ENCODE measurements around the gene MICB.

Gene MICB

GRCh38 chr6:31546339-31546957 is 48.5 kb downstream of the MICB start, which contains the start of gene ATP6V1G2:
TSS of gene ATP6V1G2 (minus strand) at chr6:31546608. CDS start at chr6:31546559, 49 bp downstream.
- Histone ChIP-seq H3K18ac (ENCODE audit: low read depth in 1 of 2, low read length in 2 of 2) (peak within 1 kb of the TSS in 1 of 2 experiments; percentile 12), H3K27ac (ENCODE audit: low read length, poor library complexity, severe bottlenecking) (peak within 1 kb of the TSS; percentile 75), H3K79me1 (replicated peaks; ENCODE audit: low read length, poor library complexity, severe bottlenecking) (peaks cover 35% of the 10 kb centered on the region), H3K9ac (ENCODE audit: low read length) (peak within 1 kb of the TSS; percentile 95), H4K91ac (ENCODE audit: low read length) (peak within 1 kb of the TSS; percentile 4), H3K4me3 (ENCODE audit: insufficient read depth in 1 of 2, low read depth in 1 of 2, low read length in 2 of 2) (peak within 1 kb of the TSS; percentile 44 to 77), H3K27me3 (ENCODE audit: control insufficient read depth in 1 of 2, insufficient read depth in 1 of 2, low read length in 2 of 2) (no peaks in the 10 kb centered on the region), H2BK120ac (ENCODE audit: low read depth, low read length) (no peak within 1 kb of the TSS), H2AK5ac (ENCODE audit: low read length, severe bottlenecking) (peak within 1 kb of the TSS; percentile 41), H2BK5ac (ENCODE audit: low read depth, low read length, poor library complexity, severe bottlenecking) (no peak within 1 kb of the TSS), H2BK12ac (ENCODE audit: low read length in 2 of 2) (peak within 1 kb of the TSS; percentile 9 to 31), H3K23ac (ENCODE audit: low read length in 2 of 2) (no peak within 1 kb of the TSS), H3K9me3 (ENCODE audit: control insufficient read depth, low read length) (no peaks in the 10 kb centered on the region), H2BK15ac (ENCODE audit: low read depth, poor library complexity, severe bottlenecking) (no peak within 1 kb of the TSS), H3K4ac (ENCODE audit: low read depth in 1 of 2, low read length in 2 of 2) (peak within 1 kb of the TSS in 1 of 2 experiments; percentile 56), H3K36me3 (ENCODE audit: control insufficient read depth in 1 of 2, insufficient read depth in 2 of 2, low read depth in 1 of 2, low read length in 2 of 2) (peaks cover 16 to 34% of the 10 kb centered on the region in 2 experiments), H4K8ac (ENCODE audit: low read length) (peak within 1 kb of the TSS; percentile 75), H2AFZ (ENCODE audit: low read depth, low read length) (no peak within 1 kb of the TSS), H3K4me1 (ENCODE audit: control insufficient read depth, insufficient read depth, low read depth, low read length) (peaks cover 17% of the 10 kb centered on the region), H3K4me2 (ENCODE audit: low read length, poor library complexity, severe bottlenecking) (peak within 1 kb of the TSS; percentile 82), H3K14ac (ENCODE audit: low read length in 2 of 2) (no peak within 1 kb of the TSS)
- 7% methylated on average over 11 of the region's 11 CpGs for WGBS
- DNase-seq = peak; percentile 92

- H3K9me3 ChIP-seq (ENCODE audit: control insufficient read depth, low read length) = no peaks in the 10 kb centered on the region
- H4K8ac ChIP-seq (ENCODE audit: low read length) = peak within 1 kb of the TSS; percentile 98
- H2BK12ac ChIP-seq (ENCODE audit: low read length in 2 of 2) = peak within 1 kb of the TSS; percentile 57 to 75
- peaks cover 17% of the 10 kb centered on the region for H3K4me1 ChIP-seq (ENCODE audit: control insufficient read depth, insufficient read depth, low read depth, low read length)
- H3K27ac ChIP-seq (ENCODE audit: low read length, poor library complexity, severe bottlenecking) = peak within 1 kb of the TSS; percentile 75
- under 1% methylated on average over 17 of the region's 25 CpGs for WGBS
- H4K91ac ChIP-seq (ENCODE audit: low read length) = peak within 1 kb of the TSS; percentile 96
- H3K9ac ChIP-seq (ENCODE audit: low read length) = peak within 1 kb of the TSS; percentile 95
- peak within 1 kb of the TSS; percentile 44 to 77 for H3K4me3 ChIP-seq (ENCODE audit: insufficient read depth in 1 of 2, low read depth in 1 of 2, low read length in 2 of 2)
- H3K18ac ChIP-seq (ENCODE audit: low read depth in 1 of 2, low read length in 2 of 2) = peak within 1 kb of the TSS; percentile 52 to 55
- H2AFZ ChIP-seq (ENCODE audit: low read depth, low read length) = no peak within 1 kb of the TSS
- peak within 1 kb of the TSS; percentile 5 to 92 for H3K4ac ChIP-seq (ENCODE audit: low read depth in 1 of 2, low read length in 2 of 2)
- no peak within 1 kb of the TSS for H3K14ac ChIP-seq (ENCODE audit: low read length in 2 of 2)
- H3K23ac ChIP-seq (ENCODE audit: low read length in 2 of 2) = no peak within 1 kb of the TSS
- H3K36me3 ChIP-seq (ENCODE audit: control insufficient read depth in 1 of 2, insufficient read depth in 2 of 2, low read depth in 1 of 2, low read length in 2 of 2) = peaks cover 21 to 34% of the 10 kb centered on the region in 2 experiments
- H2AK5ac ChIP-seq (ENCODE audit: low read length, severe bottlenecking) = peak within 1 kb of the TSS; percentile 54
- H3K27me3 ChIP-seq (ENCODE audit: control insufficient read depth in 1 of 2, insufficient read depth in 1 of 2, low read length in 2 of 2) = no peaks in the 10 kb centered on the region
- no peak within 1 kb of the TSS for H2BK5ac ChIP-seq (ENCODE audit: low read depth, low read length, poor library complexity, severe bottlenecking)
- peak within 1 kb of the TSS; percentile 82 for H3K4me2 ChIP-seq (ENCODE audit: low read length, poor library complexity, severe bottlenecking)
- peak within 1 kb of the TSS; percentile 52 for H2BK120ac ChIP-seq (ENCODE audit: low read depth, low read length)
- DNase-seq = peak; percentile 98
- H2BK15ac ChIP-seq (ENCODE audit: low read depth, poor library complexity, severe bottlenecking) = peak within 1 kb of the TSS; percentile 60
- peaks cover 35% of the 10 kb centered on the region for H3K79me1 ChIP-seq (replicated peaks; ENCODE audit: low read length, poor library complexity, severe bottlenecking)
Measured at GRCh38 chr6:31546958-31547726, 49.2 kb downstream of the MICB start, which contains the start of gene NFKBIL1. TSS of gene NFKBIL1 (plus strand) at chr6:31547608. CDS start at chr6:31547695, 87 bp downstream.

- H3K23ac ChIP-seq (ENCODE audit: low read length in 2 of 2) = no peak overlapping the region
- H3K36me3 ChIP-seq (ENCODE audit: control insufficient read depth in 1 of 2, insufficient read depth in 2 of 2, low read depth in 1 of 2, low read length in 2 of 2) = peaks cover 22 to 34% of the 10 kb centered on the region in 2 experiments
- H3K4ac ChIP-seq (ENCODE audit: low read depth in 1 of 2, low read length in 2 of 2) = peak overlapping the region; percentile 5 to 92
- peak overlapping the region; percentile 54 for H2AK5ac ChIP-seq (ENCODE audit: low read length, severe bottlenecking)
- H3K9me3 ChIP-seq (ENCODE audit: control insufficient read depth, low read length) = no peaks in the 10 kb centered on the region
- H3K9ac ChIP-seq (ENCODE audit: low read length) = peak overlapping the region; percentile 95
- peak overlapping the region; percentile 60 for H2BK15ac ChIP-seq (ENCODE audit: low read depth, poor library complexity, severe bottlenecking)
- H4K8ac ChIP-seq (ENCODE audit: low read length) = peak overlapping the region; percentile 98
- H3K27me3 ChIP-seq (ENCODE audit: control insufficient read depth in 1 of 2, insufficient read depth in 1 of 2, low read length in 2 of 2) = no peaks in the 10 kb centered on the region
- peak overlapping the region; percentile 53 for H3K4me2 ChIP-seq (ENCODE audit: low read length, poor library complexity, severe bottlenecking)
- H2BK5ac ChIP-seq (ENCODE audit: low read depth, low read length, poor library complexity, severe bottlenecking) = no peak overlapping the region
- H3K4me1 ChIP-seq (ENCODE audit: control insufficient read depth, insufficient read depth, low read depth, low read length) = peaks cover 13% of the 10 kb centered on the region
- DNase-seq = no peak
- peak overlapping the region; percentile 96 for H4K91ac ChIP-seq (ENCODE audit: low read length)
- peak overlapping the region; percentile 44 to 77 for H3K4me3 ChIP-seq (ENCODE audit: insufficient read depth in 1 of 2, low read depth in 1 of 2, low read length in 2 of 2)
- peak overlapping the region; percentile 52 to 55 for H3K18ac ChIP-seq (ENCODE audit: low read depth in 1 of 2, low read length in 2 of 2)
- WGBS = 91% methylated on average over 21 of the region's 24 CpGs
- H2AFZ ChIP-seq (ENCODE audit: low read depth, low read length) = no peak overlapping the region
- peaks cover 34% of the 10 kb centered on the region for H3K79me1 ChIP-seq (replicated peaks; ENCODE audit: low read length, poor library complexity, severe bottlenecking)
- H3K14ac ChIP-seq (ENCODE audit: low read length in 2 of 2) = no peak overlapping the region
- peak overlapping the region; percentile 57 to 75 for H2BK12ac ChIP-seq (ENCODE audit: low read length in 2 of 2)
- no peak overlapping the region for H3K27ac ChIP-seq (ENCODE audit: low read length, poor library complexity, severe bottlenecking)
- H2BK120ac ChIP-seq (ENCODE audit: low read depth, low read length) = peak overlapping the region; percentile 52
Measured at GRCh38 chr6:31547727-31548543, 50.0 kb downstream of the MICB start.

Measured in mesenchymal stem cell (in vitro differentiated cells and primary cell).